ENCODE results near the gene PCSK9. TPM values are rescaled to one million over a fixed set of nuclear protein-coding genes. Genes with fewer than 3 reads are reported as not detected.

Gene PCSK9
- total RNA-seq, 4 donors from 2014 or later: not detected

- no peaks in the 10 kb centered on the region for H3K36me3 ChIP-seq
- 57 to 66% methylated on average over 6 of the region's 6 CpGs for WGBS, 2 donors
- H3K27ac ChIP-seq: no peak overlapping the region
- H3K4me3 ChIP-seq (replicated peaks in 1 of 3): no peak overlapping the region
- intact Hi-C loops (cut with DNase I): no loop called here
- peaks cover 0 to 9% of the 10 kb centered on the region in 2 donors for H3K4me1 ChIP-seq
- no peak for DNase-seq
- no peaks in the 10 kb centered on the region for H3K9me3 ChIP-seq
- TF ChIP-seq CTCF (IDR thresholded peaks at IDR 0.05) (no peak), POLR2A (IDR thresholded peaks at IDR 0.05) (no peak)
- peaks cover 5% of the 10 kb centered on the region for H3K27me3 ChIP-seq
Observed at GRCh38 chr1:54994355-54994990, 44.9 kb upstream of the PCSK9 start.

GRCh38 chr1:54995013-54995760 lies 44.2 kb upstream of the PCSK9 start:
- no peak overlapping the region for H3K4me3 ChIP-seq (replicated peaks in 1 of 3)
- H3K4me1 ChIP-seq: peaks cover 0 to 9% of the 10 kb centered on the region in 2 donors
- WGBS, 2 donors: 58 to 76% methylated on average over 12 of the region's 12 CpGs
- H3K27me3 ChIP-seq: peaks cover 5% of the 10 kb centered on the region
- no peaks in the 10 kb centered on the region for H3K36me3 ChIP-seq
- DNase-seq: no peak
- intact Hi-C loops (cut with DNase I): no loop called here
- TF ChIP-seq POLR2A (IDR thresholded peaks at IDR 0.05) (no peak), CTCF (IDR thresholded peaks at IDR 0.05) (no peak)
- no peaks in the 10 kb centered on the region for H3K9me3 ChIP-seq
- no peak overlapping the region for H3K27ac ChIP-seq

- Histone ChIP-seq H3K27me3 (peaks cover 5% of the 10 kb centered on the region), H3K9me3 (no peaks in the 10 kb centered on the region), H3K27ac (no peak overlapping the region), H3K36me3 (no peaks in the 10 kb centered on the region), H3K4me1 (peaks cover 0 to 9% of the 10 kb centered on the region in 2 donors), H3K4me3 (replicated peaks in 1 of 3) (no peak overlapping the region)
- intact Hi-C loops (cut with DNase I): loop anchor here (2.0 kb wide), 1 partner anchor 45 kb away; no protein-coding TSS in a partner anchor
- no peak for DNase-seq
- 77 to 85% methylated on average over 9 of the region's 9 CpGs for WGBS, 2 donors
- TF ChIP-seq CTCF (IDR thresholded peaks at IDR 0.05) (no peak), POLR2A (IDR thresholded peaks at IDR 0.05) (no peak)
Observed at GRCh38 chr1:54995835-54996234, 43.5 kb upstream of the PCSK9 start.

GRCh38 chr1:54996359-54996868 lies 42.9 kb upstream of the PCSK9 start:
- H3K4me1 ChIP-seq: peaks cover 0 to 9% of the 10 kb centered on the region in 2 donors
- peak; percentile 51 to 74 for DNase-seq
- WGBS, 2 donors: 10 to 12% methylated on average over 22 to 23 of the region's 23 CpGs
- H3K36me3 ChIP-seq: no peaks in the 10 kb centered on the region
- H3K27ac ChIP-seq: no peak overlapping the region
- H3K27me3 ChIP-seq: peaks cover 5% of the 10 kb centered on the region
- intact Hi-C loops (cut with DNase I): loop anchor here (2.0 kb wide), 1 partner anchor 46 kb away; no protein-coding TSS in a partner anchor
- no peaks in the 10 kb centered on the region for H3K9me3 ChIP-seq
- TF ChIP-seq POLR2A (IDR thresholded peaks at IDR 0.05) (no peak), CTCF (IDR thresholded peaks at IDR 0.05) (peak; percentile 52 to 86 (median 66))
- H3K4me3 ChIP-seq (replicated peaks in 1 of 3): no peak overlapping the region

Data from thyroid gland (tissue), 4 donors.